ENCODE results near the gene MIB2.
"Not testable (repeated sequence)": the region's sequence is repeated elsewhere in the genome, so short reads cannot be mapped to it uniquely, and the experiment has no call there.

The MIB2 gene

GRCh38 chr1:1658583-1659549, 43.6 kb downstream of the MIB2 start, which contains the start of gene CDK11B:
Gene CDK11B (minus strand): TSS chr1:1659004. CDS start chr1:1657485, 1,519 bp downstream.
- peak; percentile 48 for FAIRE-seq

DNA sequence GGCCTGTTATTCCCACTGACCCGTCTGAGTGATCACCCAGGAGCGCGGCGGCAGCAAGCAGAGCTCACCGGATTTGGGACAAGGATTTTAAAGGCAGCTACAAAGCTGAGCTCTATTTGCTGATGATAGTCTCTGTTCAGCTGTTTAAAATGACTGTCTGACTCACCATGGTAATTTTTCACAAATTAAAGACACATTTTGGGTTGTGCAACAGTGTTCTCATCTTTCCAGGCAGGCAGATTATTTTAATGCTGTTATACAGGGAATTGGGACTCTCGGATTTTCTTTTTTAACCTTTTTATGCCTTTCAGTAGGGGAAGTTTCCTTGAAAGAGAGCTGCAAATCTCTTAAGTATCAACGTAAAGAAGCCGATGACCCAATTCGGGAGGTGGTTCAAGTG, 47.1 kb downstream of the MIB2 start:
- not testable (repeated sequence) for FAIRE-seq

GRCh38 chr1:1662830-1663560, 47.7 kb downstream of the MIB2 start:
- not testable (repeated sequence) for FAIRE-seq

- not testable (repeated sequence) for FAIRE-seq
Observed at GRCh38 chr1:1664318-1664717, 49.0 kb downstream of the MIB2 start.

GRCh38 chr1:1664941-1665814, 49.9 kb downstream of the MIB2 start:
- FAIRE-seq = no peak

DNA sequence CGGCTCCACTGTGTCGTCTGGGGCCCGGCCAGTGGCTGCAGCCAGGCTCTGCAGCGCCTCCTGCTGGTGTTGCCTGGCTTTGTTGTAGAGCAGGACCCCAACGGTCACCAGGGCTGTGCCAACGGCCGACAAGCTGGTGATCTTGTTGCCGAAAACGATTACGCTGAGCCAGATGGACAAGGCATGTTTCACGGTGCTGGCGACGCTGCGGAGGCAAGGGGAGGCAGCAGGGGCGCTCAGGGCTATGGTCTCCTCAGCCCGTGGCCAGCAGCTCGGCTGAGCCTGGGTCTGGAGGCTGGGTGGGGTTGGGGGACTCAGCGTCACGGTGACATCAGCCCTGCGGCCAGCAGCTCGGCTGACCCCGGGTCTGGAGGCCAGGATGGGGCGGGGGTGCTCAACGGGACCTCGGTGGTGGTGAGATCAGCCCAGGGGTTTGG, 50.5 kb downstream of the MIB2 start:
- no peak for FAIRE-seq

GRCh38 chr1:1666526-1666925, 51.2 kb downstream of the MIB2 start:
- FAIRE-seq = no peak

- FAIRE-seq = no peak
Observed at GRCh38 chr1:1669468-1670440, 54.5 kb downstream of the MIB2 start.

- no peak for FAIRE-seq
Observed at GRCh38 chr1:1670866-1671265, 55.6 kb downstream of the MIB2 start.

GRCh38 chr1:1671365-1672119, 56.2 kb downstream of the MIB2 start:
- no peak for FAIRE-seq

- FAIRE-seq = no peak
Observed at GRCh38 chr1:1672181-1672965, 57.1 kb downstream of the MIB2 start.

GRCh38 chr1:1674806-1675205, 59.5 kb downstream of the MIB2 start:
- not testable (repeated sequence) for FAIRE-seq

GRCh38 chr1:1675218-1675617, 59.9 kb downstream of the MIB2 start:
- FAIRE-seq = not testable (repeated sequence)

DNA sequence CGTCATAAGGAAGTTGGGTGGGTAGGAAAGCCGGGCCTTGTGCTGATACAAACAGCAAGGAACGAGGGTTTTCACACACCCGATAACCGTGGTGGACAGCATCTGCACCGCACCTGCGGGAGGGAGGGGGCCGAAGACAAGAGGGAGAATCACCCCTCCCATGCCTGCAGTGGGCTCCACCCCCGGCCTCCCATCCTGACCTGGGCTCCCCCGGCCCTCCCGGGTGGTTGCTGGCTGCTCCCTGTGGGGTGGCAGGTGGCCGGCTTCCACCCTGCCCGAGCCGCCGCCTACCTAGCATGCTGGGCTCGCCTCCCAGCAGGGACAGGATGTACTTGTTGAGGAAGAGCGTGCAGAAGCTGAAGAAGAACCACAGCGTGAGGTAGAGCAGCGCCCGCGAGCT, 60.8 kb downstream of the MIB2 start:
- FAIRE-seq = not testable (repeated sequence)

GRCh38 chr1:1677718-1678580, 62.6 kb downstream of the MIB2 start:
- no peak for FAIRE-seq

DNA sequence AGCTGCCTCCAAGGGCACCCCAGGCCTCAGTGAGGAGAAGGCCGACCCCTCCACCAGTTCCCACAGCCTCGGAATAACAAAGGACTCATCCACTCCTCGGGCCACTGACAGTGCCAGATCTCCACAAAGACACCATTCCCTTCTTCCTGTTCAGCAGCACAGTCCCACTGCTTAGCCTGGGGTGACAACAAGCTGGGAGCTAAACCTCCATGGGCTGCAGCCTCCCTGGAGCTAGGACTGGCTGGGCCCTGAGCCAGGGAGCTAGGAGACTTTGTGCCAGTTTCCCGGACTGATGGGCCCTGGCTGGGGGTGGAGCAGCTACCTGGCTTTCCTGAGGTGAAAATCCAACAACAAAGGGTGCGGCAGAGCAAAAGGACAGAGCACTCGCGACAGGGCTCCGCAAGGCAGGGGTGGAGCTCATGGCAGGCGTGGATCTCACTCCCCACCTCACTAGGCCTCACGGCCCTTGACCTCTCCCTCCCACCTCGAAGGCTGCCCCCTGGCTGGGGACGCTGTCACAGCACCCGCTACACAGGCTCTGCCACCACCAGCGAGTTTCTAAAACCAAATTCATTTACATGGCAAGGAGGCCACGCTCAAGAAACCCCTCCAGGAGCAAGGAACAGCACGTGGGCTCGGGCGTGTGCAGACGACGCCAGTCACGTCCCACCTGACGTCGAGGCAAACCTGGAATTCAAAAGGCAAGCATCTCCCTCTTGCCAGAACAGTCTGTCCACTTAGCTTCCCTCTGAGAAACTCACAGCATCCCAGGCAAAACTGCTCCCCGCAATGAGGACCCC, 63.5 kb downstream of the MIB2 start:
- FAIRE-seq = no peak
